K562 treated with DMSO at 1 percent for 48 hours (cell line): ENCODE measurements around the gene ATG4D. TPM values are rescaled to one million over a fixed set of nuclear protein-coding genes. Genes with fewer than 3 reads are reported as not detected.

ENCODE experiments used
- total RNA-seq: library from RNA; unstranded; fragments of 300-600 nt; gene quantifications from 2 replicates; pipeline ENCODE4 v1.2.3, GENCODE V29; 2022; ENCODE audit warnings: low replicate concordance; ENCODE audit errors: extremely low read depth

ATG4D gene
- total RNA-seq: not detected in 2 replicates

GRCh38 chr19:10543420-10544241, at the start of gene ATG4D:
TSS of gene ATG4D (plus strand) at chr19:10543904. CDS start at chr19:10544091, 187 bp downstream.

GRCh38 chr19:10503002-10503789, 40.5 kb upstream of the ATG4D start, which contains the start of gene KEAP1:
TSS of gene KEAP1 (minus strand) at chr19:10503356. CDS start at chr19:10500033, 3,323 bp downstream.

GRCh38 chr19:10517361-10517759, 26.3 kb upstream of the ATG4D start, which contains the start of gene S1PR5:
TSS of gene S1PR5 (minus strand) at chr19:10517447. CDS start at chr19:10515011, 2,436 bp downstream.

GRCh38 chr19:10565567-10566407, 22.1 kb downstream of the ATG4D start, which contains the start of gene KRI1:
TSS of gene KRI1 (minus strand) at chr19:10566010. CDS start at chr19:10565999, 11 bp downstream.

GRCh38 chr19:10568826-10569651, 25.3 kb downstream of the ATG4D start, which contains the start of gene CDKN2D:
TSS of gene CDKN2D (minus strand) at chr19:10568979. CDS start at chr19:10568653, 326 bp downstream.

GRCh38 chr19:10587022-10587838, 43.5 kb downstream of the ATG4D start, which contains the start of gene AP1M2:
TSS of gene AP1M2 (minus strand) at chr19:10587312. CDS start at chr19:10587231, 81 bp downstream.

Other genes with a start within 250 kb of the ATG4D start
- gene ZGLP1, start 234.1 kb upstream of the ATG4D start, total RNA-seq: not detected in 2 replicates
- gene FDX2, start 227.9 kb upstream of the ATG4D start, total RNA-seq: not detected in 2 replicates
- gene RAVER1, start 210.4 kb upstream of the ATG4D start, total RNA-seq: not detected in 2 replicates
- gene ICAM3, start 204.3 kb upstream of the ATG4D start, total RNA-seq: not detected in 2 replicates
- 316 TPM in 1 of 2 replicates, not detected in the other for gene TYK2, start 163.3 kb upstream of the ATG4D start, total RNA-seq
- gene CDC37, start 140.4 kb upstream of the ATG4D start, total RNA-seq: not detected in 2 replicates
- gene PDE4A, start 123.4 kb upstream of the ATG4D start, total RNA-seq: not detected in 2 replicates
- not detected in 2 replicates for gene KEAP1, start 40.5 kb upstream of the ATG4D start, total RNA-seq
- not detected in 2 replicates for gene S1PR5, start 26.5 kb upstream of the ATG4D start, total RNA-seq
- not detected in 2 replicates for gene KRI1, start 22.1 kb downstream of the ATG4D start, total RNA-seq
- not detected in 2 replicates for gene CDKN2D, start 25.1 kb downstream of the ATG4D start, total RNA-seq
- not detected in 2 replicates for gene AP1M2, start 43.4 kb downstream of the ATG4D start, total RNA-seq
- gene SLC44A2, start 81.6 kb downstream of the ATG4D start, total RNA-seq: not detected in 2 replicates
- not detected in 2 replicates for gene ILF3, start 110.4 kb downstream of the ATG4D start, total RNA-seq
- not detected in 2 replicates for gene QTRT1, start 157.5 kb downstream of the ATG4D start, total RNA-seq
- 1,345 TPM in 1 of 2 replicates, not detected in the other for gene DNM2, start 174.2 kb downstream of the ATG4D start, total RNA-seq